GM21526 (cell line): ENCODE results near the gene SBF2.

Experiments used
- ATAC-seq: cut with Tn5 transposase; IDR thresholded peaks from one replicate; pipeline ENCODE4 v1.9.1; 2021; ENCODE audit warnings: moderate library complexity; ENCODE audit not compliant: unreplicated experiment, low FRiP score

Gene SBF2

DNA sequence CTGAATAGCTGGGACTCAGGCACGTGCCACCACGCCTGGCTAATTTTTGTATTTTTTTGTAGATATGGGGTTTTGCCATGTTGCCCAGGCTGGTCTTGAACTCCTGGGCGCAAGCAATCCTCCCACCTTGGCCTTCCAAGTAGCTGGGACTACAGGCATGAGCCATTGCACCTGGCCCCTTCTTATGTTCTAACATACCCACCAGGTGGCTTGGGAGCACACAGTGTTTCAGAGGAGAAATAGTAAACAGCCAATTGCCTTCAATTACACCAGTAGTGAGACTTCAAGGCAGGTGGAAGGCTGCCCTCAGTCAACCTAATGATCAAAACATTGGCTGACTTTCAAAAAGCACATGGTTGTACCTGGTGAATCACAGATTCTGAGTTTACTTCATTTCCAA, 462.9 kb downstream of the SBF2 start:
- no peak for ATAC-seq

DNA sequence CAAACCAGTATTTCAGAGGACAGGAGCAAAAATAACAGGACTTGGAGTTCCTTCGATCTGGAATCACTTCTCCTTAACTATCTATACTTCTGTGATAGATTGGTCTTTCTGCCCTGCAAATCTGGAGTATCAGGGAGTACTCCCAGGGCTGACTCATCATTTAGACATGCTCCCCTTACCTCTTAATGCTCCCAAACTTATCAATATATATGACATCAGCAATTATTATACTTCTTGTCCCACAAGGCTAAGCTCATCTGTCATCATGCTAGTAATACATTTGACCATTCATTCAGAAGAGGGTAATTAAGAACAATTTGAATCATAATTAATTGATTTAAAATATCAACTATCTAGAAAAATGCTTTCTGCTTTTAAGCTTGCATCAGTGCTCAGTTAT, 466.3 kb downstream of the SBF2 start:
- ATAC-seq, result no peak

DNA sequence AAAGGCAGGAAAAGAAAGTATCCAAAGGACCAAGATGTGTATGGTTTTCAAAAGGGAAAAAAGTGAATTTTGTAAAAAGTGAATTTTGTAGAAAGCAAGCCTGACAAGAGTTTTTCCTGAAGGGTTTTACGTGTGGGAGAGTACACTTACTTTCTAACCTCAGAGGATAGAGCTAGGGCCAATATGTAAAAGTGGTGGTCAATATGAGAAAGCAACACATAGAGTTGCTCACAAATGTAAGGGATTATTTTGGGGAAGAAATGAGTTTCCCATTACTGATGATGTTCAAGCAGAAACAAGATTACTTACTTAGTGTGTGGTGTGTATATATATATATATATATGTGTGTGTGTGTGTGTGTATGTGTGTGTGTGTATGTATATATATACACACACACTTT, 467.6 kb downstream of the SBF2 start:
- ATAC-seq, result no peak

DNA sequence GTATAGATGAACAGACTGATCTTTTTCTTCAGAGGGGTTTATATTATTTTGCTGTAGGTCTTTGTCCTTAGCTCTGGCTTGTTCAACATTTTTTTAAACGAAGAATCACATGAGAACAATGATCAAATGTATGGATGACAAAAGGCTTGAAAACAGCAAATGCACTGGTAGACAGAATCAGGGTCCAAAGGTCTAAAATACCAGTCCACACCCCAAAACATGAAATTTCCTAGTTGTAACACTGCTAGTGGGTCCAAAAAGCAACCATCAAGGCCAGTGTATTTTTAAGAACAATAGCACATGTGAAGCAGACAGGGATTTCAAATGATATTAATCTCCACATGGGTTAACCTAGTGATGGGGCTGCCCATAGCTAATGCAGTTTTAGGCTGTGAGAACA, 468.1 kb downstream of the SBF2 start:
- ATAC-seq, result no peak

DNA sequence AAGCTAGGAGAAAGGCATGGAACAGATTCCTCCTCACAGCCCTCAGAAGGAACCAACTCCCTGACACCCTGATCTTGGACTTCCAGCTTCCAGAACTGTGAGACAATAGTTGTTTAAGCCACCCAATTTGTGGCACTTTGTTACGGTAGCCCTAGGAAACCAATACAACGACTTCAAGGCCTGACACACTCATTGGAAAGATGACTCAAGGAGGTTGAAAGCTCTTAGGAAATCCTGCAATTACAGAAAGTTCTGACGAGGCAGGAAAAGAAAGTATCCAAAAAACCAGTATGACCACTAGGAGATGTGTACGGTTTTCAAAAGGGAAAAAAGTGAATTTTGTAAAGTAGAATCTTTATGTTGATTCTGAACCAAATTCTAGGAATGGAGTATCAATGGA, 468.7 kb downstream of the SBF2 start:
- ATAC-seq, result no peak

DNA sequence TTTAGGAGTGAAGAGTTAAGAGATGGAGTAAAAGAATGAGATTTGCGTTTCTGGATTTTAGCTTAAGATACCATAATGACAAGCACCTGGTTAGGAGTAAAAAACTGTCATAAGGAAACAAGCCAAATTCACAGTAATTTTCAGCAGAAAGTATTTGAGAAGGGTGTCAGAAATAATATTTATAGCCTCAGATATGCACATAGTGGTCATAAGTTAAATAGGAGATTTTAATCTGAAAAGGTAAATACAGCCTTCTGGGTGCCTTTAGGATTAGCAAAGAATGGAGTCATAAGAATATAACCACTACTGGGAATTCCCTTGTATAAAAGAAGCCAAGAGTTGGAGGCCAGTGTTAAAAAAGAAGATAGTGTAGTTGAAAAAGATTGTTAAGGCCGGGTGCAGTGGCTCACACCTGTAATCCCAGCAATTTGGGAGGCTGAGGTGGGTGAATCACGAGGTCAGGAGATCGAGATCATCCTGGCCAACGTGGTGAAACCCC, 470.1 kb downstream of the SBF2 start:
- no peak for ATAC-seq

DNA sequence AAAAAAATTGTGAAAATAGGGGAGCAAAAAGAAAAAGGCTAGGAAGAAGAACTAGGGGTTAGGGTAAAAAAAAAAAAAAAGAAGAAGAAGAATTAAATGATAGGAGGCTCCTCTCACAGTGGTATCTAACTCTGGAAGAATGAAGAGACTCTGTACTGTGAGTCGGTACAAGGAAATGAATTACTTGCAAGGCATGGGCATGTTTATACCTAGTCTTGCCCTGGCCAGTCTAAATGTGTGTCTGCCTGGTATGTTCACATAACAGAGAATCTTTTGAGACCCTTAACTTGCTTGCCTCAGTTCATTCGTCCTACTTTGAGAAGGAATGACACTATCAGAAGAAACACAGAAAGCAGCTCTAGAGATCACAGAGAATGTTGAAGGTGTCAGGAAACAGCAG, 470.6 kb downstream of the SBF2 start:
- no peak for ATAC-seq

DNA sequence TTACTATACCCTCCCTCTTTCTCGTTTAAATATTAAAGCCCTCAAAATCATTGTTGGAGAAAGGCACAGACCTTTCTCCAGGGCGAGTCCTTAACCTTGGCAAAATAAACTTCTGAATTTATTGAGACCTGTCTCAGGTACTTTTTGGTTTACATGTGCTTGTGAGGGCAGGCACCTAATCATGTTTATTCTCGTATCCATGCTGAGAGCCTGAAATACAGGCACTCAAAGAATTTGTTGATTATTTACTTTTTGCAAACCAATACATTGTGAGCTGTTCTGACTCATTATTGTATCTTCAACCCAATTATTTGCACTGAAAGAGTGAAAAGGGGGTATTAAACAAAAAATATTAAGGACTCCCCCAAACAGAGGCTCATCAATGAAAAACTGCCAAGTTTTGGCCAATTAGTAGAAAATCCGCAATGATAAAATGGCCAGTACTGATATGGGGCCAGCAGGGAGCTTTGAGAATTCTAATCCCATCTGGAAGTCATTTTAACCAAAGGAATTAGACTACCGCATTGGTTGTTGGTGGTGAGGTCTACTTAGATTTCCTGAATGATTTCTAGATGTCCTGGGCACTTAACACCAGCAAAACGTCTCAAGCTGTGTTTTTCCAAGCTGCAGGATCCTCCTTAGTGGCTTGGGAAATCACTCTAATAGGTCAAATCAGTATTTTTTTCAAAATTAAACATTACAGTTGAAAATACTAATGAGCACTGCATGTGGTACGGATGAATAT, 472.8 kb downstream of the SBF2 start:
- no peak for ATAC-seq

DNA sequence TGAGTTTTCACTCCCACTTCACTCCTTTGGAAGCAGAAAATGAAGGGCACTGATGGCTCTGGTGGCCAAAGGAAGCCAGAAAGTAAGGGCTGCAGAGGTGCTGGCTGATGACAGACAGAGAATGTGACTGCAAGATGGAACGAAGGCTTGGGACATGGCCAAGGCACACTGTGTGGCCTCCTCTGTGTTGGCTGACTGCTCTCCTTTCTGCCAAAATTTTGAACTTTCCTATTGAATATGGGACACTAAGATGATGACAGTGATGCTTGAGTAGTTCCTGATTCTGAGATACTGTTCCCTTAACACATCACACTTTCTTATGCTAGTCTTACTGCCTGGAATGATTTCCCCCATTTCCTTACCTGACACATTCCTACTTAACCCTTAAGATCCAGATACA, 473.8 kb downstream of the SBF2 start:
- no peak for ATAC-seq

DNA sequence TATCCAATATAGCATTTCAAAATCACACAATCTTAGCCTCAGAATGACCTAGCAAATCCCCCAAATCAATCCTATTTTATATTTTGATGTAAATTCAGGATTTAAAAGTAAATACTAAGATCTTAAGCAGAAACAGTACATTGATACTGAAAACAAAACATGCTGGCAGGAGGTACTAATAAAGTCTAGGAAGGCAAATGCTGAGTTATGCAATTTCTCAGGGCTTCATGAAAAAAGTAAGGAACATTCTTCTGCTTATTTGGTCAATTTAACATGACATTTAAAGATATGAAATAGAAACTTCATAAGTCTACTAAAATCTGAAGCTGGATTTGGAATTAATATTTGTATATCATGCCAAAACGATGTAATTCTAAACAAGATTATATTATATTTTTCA, 476.8 kb downstream of the SBF2 start:
- ATAC-seq, result no peak

DNA sequence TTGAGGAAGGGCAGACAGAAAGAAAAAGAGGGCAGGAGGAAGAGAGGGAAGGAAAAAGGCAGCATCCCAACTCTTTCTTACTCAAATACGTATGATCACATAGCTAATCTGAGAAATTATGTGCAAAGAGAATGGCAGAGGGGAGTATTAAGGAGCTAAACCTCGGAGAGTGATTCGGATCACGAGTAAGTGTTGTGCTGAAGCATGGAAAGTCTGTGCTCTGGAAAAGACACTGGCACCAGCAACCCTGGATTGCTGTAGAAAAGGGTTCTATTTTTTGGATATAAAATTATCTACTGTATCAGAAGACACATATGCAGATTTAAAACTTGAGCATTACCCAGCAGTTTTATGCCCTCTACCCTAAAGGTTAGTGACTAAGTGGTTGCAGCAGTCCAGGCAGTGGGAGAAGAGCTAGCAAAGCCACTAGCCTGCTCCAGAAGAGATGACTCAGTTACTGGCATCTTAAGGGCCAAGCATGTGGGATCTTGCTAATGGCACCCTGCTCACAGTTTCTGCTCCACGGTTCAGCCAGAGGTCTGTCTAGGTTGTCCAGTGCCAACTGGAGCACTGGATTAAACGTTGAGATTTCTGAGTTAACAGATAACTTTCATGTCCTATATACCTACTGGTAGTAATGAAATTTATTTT, 478.4 kb downstream of the SBF2 start:
- ATAC-seq, result no peak

DNA sequence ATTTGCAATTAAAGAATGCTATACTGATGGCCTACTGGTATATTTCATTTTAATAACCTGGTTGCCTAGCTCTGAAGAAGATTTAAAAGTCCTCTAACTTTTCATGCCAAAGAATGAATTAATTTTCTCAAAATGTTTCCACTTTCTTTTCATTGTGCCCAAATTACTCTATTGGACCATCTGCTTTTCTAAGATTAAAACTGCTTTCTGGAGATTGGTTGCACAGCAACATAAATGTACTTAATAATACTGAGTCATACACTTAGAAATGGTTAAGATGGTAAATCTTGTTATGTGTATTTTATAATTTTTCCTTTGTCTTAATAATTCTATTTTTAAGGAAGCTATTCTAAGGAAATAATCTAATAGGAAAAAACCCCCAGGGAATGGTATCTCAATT, 479.9 kb downstream of the SBF2 start:
- ATAC-seq, result no peak

DNA sequence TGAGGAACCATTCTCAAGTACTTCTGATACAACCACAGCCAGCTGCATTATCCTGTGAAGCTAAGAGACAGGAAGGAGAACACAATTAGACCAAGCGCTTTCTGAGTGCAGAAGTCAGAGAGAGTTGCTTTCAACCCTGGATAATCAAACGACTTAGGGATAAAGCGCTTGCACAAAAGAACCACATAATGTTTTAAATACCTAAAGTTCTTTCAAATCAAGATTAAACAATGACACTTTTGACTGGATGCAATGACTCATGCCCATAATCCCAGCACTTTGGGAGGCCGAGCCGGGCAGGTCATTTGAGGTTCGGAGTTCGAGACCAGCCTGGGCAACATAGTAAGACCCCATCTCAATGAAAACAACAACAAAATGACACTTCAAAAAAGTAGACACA, 485.1 kb downstream of the SBF2 start:
- ATAC-seq, result no peak

DNA sequence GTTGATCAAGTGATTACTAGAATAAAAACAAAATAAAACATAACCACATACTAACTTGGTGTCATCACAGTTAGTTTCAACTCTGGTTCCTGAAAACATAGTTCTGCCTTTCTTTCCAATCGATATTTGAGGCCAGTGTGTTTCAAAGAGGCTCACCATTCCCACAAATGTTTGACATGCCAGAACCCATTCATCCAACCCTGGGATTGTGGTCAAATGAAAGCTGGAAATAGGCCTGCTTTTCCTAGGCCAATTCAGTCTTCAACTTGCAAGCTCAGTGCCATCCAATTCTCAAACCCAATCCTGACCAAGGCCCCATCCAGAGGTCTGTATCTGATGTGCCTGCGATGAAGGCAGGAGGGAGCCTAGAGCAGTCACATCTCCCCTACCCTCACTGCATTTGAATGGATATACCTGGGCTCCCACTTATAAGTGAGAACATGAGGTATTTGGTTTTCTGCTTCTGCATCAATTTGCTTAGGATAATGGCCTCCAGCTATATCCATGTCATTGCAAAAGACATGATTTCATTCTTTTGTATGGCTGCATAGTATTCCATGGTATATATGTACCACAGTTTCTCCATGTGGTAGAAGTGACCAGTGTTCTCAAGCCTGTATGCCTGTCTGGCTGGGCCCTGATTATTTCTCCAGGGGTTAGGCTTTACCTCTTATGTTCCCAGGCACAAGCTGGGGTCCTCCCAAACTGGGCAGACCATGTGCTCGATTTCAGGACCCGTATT, 486.9 kb downstream of the SBF2 start:
- ATAC-seq, result no peak

DNA sequence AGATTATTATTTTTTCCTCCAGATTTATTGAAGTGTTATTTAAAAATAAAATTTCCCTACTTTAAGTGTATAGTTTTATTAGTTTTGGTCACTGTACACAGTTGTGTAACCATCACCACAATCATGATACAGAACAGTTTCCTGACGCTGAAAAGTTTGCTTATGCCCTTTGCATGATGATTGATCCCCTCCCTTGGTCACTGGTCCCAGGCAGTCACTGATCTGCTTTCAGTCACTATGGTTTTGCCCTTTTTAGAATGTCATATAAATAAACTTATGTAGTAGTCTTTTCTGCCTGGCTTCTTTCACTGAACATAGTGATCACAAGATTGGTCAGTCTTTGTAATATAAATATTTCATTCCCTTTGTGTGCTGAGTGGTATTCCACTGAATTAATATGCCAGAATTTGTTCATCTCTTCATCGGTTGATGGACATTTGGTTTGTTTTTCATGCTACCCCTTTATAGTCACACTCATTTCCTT, 489.6 kb downstream of the SBF2 start:
- no peak for ATAC-seq

DNA sequence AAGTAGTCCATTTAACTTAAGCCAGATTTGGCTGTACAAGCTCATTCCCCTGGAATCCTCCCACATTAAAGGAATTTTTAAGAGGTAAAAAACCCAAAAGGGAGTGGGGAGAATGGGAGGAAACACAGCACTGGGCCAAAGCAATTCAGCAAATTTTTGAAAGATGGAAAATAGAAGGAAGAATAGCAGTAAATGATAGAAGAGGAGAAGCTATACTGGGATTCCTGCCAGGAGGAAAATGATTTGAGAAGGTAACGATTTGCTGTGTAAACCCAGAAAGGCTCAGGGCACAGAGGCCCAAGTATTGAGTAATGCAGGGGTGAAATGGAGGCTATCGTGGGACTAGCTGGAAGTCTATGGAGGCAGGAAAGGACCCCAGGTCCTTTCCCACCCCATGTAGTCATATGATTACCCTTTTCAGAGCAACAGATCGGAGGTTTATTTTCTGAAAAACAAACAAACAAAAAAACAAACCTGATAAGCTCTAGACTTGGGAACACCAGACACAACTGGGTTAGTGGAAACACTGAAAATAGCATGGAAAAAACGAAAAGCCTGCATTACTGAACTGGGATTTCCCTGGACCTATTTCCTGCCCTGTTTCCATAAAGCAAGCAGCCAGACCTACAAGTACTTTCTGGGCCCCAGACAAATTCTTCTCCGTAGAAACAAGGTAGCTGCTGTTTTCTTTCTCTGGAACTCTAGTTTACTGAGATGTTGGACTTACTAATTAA, 490.2 kb downstream of the SBF2 start:
- no peak for ATAC-seq

DNA sequence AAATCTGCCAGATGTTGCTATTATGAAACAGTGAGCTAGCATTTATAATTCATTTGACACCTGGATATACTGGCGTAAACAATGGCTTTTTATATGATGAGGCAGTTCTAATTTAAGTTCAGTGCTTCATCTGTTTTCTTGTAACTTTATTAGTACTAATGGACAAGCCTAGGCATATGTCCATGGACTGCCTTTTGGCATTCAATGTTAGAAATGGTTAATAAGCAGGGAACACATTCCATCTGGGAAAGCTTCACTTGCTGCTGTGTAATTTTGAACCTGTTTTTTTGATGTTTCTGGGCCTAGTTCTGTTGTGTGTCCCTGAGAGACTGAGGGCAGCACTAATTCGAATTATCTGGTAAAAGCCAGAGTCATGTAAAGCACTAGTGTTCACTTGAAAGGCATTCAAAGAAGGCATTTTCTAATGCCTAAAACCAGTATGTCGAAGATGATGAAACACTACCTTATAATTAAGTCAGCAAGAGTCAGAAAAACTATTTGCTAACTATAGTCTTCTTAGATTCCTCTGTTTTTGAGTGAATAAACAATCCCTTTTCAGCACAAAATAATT, 491.6 kb downstream of the SBF2 start:
- no peak for ATAC-seq

DNA sequence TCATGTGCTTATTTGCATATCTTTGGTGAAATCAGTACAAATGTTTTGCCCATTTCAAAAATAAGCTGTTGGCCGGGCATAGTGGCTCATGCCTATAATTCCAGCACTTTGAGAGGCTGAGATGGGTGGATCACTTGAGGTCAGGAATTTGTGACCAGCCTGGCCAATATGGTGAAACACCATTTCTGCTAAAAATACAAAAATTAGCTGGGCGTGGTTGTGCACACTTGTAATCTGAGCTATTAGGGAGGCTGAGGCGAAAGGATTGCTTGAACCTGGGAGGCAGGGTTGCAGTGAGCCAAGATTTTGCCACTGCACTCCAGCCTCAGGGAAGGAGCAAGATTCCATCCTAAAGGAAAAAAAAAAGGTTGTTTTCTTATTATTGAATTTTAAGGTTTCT, 494.1 kb downstream of the SBF2 start:
- no peak for ATAC-seq

DNA sequence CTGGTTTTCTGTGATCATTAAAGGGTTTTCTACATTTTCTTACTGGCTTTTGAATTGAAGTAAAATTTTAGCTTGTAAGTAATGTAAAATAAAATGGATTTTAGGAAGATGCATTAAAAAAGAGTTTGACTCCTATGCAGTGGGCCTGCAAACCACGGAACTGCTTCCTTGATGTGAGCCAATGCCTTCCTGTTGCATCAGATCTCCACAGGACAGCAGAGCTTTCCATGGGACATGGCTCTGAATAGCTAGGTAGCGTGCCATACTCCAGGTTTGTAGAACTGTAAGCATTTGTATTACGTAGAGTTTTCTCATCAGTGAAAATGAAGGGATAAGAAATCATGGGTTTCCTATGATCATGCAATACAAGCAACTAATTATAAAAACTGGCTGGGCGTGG, 496.7 kb downstream of the SBF2 start:
- no peak for ATAC-seq

DNA sequence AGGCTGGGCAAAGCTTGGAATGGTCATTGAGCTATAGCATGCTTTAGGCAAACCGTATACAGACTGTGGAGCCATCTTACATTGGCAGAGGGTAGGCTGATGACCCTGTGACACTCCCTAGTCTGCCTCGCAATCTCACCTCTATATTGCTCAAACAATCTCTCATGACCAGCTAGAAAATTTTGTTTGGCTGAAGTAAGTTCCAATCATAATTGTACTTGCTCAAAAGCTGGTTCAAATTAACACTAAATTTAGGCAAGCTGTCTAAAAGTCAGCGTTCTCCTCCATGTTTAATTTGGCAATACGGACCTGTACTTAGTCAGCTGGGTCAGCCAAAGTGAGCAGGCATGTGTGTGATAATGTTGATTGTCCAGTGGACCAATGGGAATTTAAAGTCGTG, 497.2 kb downstream of the SBF2 start:
- ATAC-seq, result no peak
